ENCODE measurements around the gene SCAP.
"Not testable (repeated sequence)": the region's sequence is repeated elsewhere in the genome, so short reads cannot be mapped to it uniquely, and the experiment has no call there.

The SCAP gene

DNA sequence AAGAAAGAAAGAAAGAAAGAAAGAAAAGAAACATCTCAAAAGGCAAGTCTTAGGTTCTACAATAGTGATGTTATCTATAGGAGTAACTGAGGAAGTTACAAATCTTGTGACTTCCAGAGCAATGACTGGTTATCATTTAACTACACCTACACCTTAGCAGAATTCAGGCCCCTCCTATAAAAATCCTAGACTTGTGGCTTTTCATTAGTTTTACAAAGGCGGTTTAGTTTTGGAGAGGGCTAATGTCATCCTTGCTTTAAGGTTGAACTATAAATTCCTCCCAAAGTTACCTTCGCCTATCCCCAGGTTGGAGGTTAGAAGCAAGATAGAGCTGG is 4.1 kb upstream of the SCAP start:
- no peak for DNase-seq (ENCODE audit: low read depth)
- TF ChIP-seq, protein P1, sequence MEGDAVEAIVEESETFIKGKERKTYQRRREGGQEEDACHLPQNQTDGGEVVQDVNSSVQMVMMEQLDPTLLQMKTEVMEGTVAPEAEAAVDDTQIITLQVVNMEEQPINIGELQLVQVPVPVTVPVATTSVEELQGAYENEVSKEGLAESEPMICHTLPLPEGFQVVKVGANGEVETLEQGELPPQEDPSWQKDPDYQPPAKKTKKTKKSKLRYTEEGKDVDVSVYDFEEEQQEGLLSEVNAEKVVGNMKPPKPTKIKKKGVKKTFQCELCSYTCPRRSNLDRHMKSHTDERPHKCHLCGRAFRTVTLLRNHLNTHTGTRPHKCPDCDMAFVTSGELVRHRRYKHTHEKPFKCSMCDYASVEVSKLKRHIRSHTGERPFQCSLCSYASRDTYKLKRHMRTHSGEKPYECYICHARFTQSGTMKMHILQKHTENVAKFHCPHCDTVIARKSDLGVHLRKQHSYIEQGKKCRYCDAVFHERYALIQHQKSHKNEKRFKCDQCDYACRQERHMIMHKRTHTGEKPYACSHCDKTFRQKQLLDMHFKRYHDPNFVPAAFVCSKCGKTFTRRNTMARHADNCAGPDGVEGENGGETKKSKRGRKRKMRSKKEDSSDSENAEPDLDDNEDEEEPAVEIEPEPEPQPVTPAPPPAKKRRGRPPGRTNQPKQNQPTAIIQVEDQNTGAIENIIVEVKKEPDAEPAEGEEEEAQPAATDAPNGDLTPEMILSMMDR (conservative IDR thresholded peaks at IDR 0.05; ENCODE audit: low read depth, low read length), result no peak
- H3K4me3 ChIP-seq (ENCODE audit: low read length), result no peak overlapping the region

DNA sequence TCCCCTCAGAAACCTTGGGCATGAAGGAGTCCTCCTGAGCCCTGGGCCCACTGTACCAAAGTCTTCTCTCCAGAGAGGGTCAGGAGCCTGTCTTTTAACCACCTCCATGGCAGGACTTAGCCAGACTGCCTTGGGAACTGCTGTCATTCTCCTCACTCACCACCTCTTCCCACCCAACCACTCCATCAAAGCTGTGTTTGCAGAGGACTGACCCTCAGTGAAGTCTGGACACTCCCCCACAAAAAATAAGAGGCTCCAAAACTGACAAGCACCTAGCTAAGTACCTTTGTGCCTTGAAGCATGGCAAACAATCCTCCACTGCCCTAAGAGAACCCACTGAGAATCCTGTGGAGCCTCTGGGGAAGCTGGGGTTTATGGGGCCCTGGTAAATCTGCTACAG is 2.3 kb upstream of the SCAP start:
- DNase-seq (ENCODE audit: low read depth), result no peak
- TF ChIP-seq, protein P1 (conservative IDR thresholded peaks at IDR 0.05; ENCODE audit: low read depth, low read length), result no peak
- H3K4me3 ChIP-seq (ENCODE audit: low read length), result no peak overlapping the region

DNA sequence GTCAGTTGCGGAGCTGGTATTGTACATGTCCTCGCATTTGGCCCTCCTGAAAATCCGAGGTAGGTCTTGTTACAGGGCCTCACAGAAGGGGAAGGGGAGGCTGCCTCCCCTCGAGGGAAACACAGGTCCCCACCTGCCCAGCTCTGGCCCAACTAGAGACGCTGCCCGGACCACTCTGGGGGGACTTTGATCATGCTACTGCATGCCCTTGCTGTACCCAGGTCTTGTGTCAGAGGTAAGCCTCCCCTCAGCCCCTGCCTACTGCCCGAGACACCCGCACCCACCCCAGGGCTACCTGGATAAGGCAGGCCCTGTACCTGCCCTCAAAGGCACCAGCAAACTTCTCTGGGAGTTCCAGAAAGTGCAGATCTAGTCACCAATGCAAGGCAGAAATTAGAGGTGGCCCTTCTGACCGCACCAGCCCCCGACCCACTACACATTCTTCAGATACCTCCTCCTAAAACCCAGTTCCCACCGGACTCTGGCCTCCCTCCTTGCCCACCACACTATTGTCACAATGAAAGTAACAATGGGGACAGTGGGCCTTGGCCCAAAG is 981 bp upstream of the SCAP start:
- TF ChIP-seq, protein P1 (conservative IDR thresholded peaks at IDR 0.05; ENCODE audit: low read depth, low read length), result no peak
- no peak for DNase-seq (ENCODE audit: low read depth)
- H3K4me3 ChIP-seq (ENCODE audit: low read length), result no peak overlapping the region

DNA sequence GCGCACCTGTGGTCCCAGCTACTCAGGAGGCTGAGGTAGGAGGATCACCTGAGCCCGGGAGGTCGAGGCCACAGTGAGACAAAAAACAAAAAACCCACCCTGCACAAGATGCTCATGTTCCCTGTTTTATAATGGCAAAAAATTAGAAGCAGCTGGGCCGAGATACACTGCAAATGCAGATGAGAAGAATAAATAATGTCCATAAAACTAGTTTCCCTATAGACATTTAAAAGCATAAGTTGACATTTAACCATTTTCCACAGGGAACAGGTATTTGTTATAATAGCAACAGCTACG is 537 bp upstream of the SCAP start:
- H3K4me3 ChIP-seq (ENCODE audit: low read length), result peak overlapping the region; percentile 87
- no peak for DNase-seq (ENCODE audit: low read depth)
- TF ChIP-seq, protein P1 (conservative IDR thresholded peaks at IDR 0.05; ENCODE audit: low read depth, low read length), result no peak

DNA sequence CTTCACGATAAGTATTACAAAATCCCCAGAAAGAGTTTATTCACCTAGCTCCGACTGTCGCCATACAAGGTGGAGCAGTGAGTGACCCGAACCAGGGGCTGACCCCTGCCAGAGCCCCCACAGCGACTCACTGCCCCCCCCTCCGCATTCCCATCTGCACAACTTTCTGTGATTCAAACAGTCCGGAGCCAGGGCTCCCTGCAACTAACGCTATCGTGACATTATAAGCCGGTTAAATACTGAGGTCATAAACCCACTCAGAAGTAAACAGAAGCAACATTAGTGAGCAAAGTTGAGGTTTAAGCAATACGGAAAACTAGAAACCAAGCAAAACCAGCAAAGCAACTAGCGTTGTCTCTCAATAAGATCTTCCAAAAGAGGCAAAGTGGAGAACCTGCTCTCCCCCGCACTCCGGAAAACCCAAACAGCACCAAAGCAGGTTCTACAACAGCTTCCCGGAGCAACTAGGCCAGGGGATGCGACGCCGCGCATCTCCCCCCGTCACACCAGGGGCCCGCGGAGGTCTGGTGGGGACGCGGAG is 642 bp downstream of the SCAP start:
- TF ChIP-seq, protein P1 (conservative IDR thresholded peaks at IDR 0.05; ENCODE audit: low read depth, low read length), result no peak
- peak; percentile 14 for DNase-seq (ENCODE audit: low read depth)
- H3K4me3 ChIP-seq (ENCODE audit: low read length), result peak overlapping the region; percentile 87

DNA sequence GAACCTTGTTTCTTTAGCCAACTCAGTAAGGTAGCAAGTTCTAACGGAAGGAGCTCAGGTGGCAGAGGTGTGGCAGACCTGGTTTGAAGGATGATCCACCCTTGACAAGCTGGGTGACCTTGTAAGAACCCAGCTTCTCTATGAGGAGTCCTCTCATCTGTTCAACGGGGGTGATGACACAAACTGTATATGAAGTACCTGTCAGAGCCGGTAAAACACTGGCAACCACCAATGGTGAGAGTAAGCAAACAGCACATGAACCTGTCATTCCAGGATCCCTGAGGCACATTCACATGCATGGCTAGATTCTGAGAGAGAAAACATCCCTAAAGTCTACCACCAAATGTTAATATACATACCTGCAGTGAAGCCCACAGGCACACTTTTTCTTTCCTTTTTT is 2.4 kb downstream of the SCAP start:
- TF ChIP-seq, protein P1 (conservative IDR thresholded peaks at IDR 0.05; ENCODE audit: low read depth, low read length), result no peak
- H3K4me3 ChIP-seq (ENCODE audit: low read length), result no peak overlapping the region
- DNase-seq (ENCODE audit: low read depth), result no peak

DNA sequence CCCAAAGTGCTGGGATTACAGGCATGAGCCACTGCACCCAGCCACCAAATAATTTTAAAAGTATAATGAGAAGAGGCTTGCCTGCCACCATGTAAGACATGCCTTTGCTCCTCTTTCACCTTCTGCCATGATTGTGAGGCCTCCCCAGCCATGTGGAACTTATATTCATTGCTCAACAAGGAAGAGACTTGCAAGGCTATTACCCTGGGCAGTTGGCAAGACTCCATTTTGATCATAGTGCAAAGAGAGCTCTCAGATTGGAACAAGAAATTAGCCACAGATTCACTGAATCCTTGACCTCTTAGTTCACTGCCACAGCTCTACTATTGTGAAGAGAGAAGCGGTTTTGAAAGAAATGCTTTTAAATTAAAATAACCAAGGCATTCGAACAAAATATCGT is 6.1 kb downstream of the SCAP start:
- no peak for DNase-seq (ENCODE audit: low read depth)
- H3K4me3 ChIP-seq (ENCODE audit: low read length), result no peak overlapping the region
- TF ChIP-seq, protein P1 (conservative IDR thresholded peaks at IDR 0.05; ENCODE audit: low read depth, low read length), result no peak

DNA sequence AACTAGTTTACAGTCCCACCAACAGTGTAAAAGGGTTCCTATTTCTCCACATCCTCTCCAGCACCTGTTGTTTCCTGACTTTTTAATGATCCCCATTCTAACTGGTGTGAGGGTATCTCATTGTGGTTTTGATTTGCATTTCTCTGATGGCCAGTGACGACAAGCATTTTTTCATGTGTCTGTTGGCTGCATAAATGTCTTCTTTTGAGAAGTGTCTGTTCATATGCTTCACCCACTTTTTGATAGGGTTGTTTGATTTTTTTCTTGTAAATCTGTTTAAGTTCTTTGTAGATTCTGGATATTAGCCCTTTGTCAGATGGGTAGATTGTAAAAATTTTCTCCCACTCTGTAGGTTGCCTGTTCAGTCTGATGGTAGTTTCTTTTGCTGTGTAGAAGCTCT is 7.4 kb downstream of the SCAP start:
- not testable (repeated sequence) for DNase-seq (ENCODE audit: low read depth)

More for the DNA sequence above, 7.4 kb downstream of the SCAP start:
- not testable (repeated sequence) for H3K4me3 ChIP-seq (ENCODE audit: low read length)

All from retinal pigment epithelial cell (primary cell).